OCI-LY1 (cell line): Measurements from ENCODE around the gene CDC14B.

Experiments
- EZH2 ChIP-seq: fragments of 200-600 bp; sonication (generic), shearing (Covaris generic); IDR thresholded peaks from 2 replicates; pipeline ENCODE4 v1.8.0; 2017; ENCODE audit warnings: borderline replicate concordance, mixed run types, mild to moderate bottlenecking, antibody characterized with exemption, low read length, moderate library complexity, mixed read lengths
- TF ChIP-seq, protein P1 (sequence below): fragments of 200-600 bp; sonication (generic), shearing (Covaris generic); IDR thresholded peaks from 2 replicates; pipeline ENCODE4 v1.5.1; 2017; ENCODE audit warnings: mild to moderate bottlenecking, antibody characterized with exemption, low read length, moderate library complexity, mixed read lengths

DNA sequence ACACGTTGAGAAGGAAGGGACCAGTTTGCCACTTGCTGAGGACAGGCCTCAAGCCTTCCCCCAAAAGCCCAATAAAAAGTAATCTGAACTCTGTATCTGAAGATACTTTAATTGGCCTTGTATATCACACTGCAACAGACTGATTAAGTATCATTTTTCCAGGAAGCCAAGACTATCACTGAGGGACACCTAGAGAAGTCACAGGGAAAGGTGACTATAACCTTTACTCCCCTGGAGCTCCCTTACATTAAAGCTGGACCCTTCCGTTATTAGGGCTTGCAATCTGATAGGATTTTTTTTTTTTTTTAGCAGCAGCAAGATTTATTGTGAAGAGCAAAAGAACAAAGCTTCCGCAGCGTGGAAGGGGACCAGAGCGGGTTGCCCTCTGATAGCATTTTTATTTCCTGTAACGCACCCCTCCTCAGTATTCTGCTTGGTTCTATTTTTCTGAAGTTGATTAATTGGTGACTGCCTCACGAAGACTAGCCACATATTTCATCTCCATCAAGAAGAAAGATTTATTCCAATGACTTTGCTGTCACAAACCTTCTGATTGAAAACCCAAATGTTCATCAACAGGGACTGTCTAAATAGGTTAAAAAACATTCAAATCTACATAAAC, 2.7 kb downstream of the CDC14B start:
- TF ChIP-seq, protein P1, sequence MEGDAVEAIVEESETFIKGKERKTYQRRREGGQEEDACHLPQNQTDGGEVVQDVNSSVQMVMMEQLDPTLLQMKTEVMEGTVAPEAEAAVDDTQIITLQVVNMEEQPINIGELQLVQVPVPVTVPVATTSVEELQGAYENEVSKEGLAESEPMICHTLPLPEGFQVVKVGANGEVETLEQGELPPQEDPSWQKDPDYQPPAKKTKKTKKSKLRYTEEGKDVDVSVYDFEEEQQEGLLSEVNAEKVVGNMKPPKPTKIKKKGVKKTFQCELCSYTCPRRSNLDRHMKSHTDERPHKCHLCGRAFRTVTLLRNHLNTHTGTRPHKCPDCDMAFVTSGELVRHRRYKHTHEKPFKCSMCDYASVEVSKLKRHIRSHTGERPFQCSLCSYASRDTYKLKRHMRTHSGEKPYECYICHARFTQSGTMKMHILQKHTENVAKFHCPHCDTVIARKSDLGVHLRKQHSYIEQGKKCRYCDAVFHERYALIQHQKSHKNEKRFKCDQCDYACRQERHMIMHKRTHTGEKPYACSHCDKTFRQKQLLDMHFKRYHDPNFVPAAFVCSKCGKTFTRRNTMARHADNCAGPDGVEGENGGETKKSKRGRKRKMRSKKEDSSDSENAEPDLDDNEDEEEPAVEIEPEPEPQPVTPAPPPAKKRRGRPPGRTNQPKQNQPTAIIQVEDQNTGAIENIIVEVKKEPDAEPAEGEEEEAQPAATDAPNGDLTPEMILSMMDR = no peak
- TF ChIP-seq EZH2 = no peak
